GM23248 (cell line): ENCODE results near the gene THUMPD3.

Source experiments
- EZH2 ChIP-seq: fragments of 200-600 bp; sonication (generic); IDR thresholded peaks from 2 replicates; pipeline ENCODE4 v1.6.1; 2018; ENCODE audit warnings: antibody characterized with exemption, mild to moderate bottlenecking; ENCODE audit not compliant: insufficient read depth, poor library complexity, severe bottlenecking
- EZH2phosphoT487 ChIP-seq: fragments of 200-600 bp; sonication (generic); IDR thresholded peaks from 2 replicates; pipeline ENCODE4 v1.6.1; 2018; ENCODE audit warnings: antibody characterized with exemption, moderate library complexity, mild to moderate bottlenecking, low read depth; ENCODE audit not compliant: insufficient read depth

DNA sequence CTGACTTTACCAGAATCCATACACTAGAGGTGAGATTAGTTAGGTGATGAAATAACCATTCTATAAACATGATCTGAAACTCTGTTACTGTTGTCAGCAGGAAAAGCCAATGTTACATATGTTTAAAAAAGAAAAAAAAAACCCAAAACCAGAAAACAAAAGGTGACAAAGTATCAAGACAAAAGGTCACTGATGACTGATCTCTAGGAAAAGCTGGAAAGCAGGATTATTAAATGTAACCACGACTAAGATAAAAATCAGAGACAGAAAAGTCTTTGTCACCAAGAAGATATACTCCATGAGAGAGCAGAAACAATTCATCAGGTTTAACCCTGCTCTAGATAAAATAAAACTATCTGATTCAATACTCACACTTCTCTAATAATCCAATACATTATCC is 29.2 kb downstream of the THUMPD3 start:
- TF ChIP-seq EZH2phosphoT487 = no peak
- no peak for TF ChIP-seq EZH2
